HG03469 (cell line): ENCODE results near the gene APOB.

Source experiments
- ATAC-seq: cut with Tn5 transposase; IDR thresholded peaks from one replicate; pipeline ENCODE4 v1.9.1; 2021; ENCODE audit warnings: mild to moderate bottlenecking, moderate library complexity, moderate number of reproducible peaks; ENCODE audit not compliant: unreplicated experiment

APOB gene

DNA sequence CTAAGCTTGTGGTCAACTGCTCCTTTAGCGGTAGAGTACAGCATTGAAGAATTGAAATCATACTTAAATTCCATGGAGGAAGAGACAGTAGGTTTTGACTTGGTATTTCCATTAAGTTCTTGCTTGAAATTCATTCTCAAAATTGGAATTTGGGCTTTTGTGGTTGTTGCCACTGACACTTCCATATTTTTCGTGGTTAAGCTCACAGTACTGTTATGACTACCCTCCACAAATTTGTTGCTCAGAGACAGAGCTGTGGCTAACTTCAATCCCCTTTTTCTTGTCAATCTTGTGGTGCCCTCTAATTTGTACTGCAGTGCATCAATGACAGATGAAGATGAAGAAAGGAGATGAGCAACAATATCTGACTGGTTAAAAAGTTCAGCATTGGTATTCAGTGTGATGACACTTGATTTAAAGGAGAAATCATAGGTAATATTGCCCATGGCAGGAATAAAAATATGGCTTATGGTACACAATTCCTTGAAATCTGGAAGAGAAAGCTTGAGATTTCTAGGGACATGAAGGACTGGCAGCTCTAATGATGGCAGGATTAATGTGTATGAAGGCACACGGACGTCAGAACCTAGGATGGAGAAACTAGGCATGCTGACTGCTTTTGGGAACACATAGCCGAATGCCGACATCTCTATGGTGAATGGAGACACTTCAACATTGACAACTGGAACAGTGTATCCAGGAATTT, 37.3 kb downstream of the APOB start:
- ATAC-seq = no peak

DNA sequence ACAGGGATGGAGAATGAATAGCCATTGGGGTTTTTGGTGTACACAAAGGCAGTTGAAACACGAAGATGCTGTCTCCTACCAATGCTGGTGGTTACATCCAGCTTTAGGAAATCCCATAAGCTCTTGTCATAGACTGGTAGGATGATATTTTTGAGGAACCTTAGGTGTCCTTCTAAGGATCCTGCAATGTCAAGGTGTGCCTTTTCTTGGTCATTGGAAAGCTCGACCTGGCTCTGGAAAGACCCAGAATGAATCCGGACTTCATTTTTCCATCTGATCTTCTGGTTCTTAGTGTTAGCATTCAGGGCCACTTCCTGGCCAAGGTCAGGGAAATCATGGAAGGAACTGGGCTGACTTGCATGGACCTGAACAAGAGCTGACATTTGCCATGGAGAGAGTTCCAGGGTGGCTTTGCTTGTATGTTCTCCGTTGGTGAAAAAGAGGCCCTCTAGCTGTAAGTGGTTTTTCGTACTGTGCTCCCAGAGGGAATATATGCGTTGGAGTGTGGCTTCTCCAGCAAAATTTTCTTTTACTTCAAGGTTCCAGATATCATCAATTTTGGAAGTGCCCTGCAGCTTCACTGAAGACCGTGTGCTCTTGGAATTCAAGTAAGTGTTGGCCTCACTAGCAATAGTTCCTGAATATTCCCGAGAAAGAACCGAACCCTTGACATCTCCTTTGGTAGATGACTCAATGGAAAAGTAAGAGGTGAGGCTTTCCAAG, 38.0 kb downstream of the APOB start:
- ATAC-seq = no peak

- no peak for ATAC-seq
Measured at GRCh38 chr2:21005111-21005699, 38.7 kb downstream of the APOB start.

GRCh38 chr2:21004181-21004572, 39.7 kb downstream of the APOB start:
- ATAC-seq = no peak

DNA sequence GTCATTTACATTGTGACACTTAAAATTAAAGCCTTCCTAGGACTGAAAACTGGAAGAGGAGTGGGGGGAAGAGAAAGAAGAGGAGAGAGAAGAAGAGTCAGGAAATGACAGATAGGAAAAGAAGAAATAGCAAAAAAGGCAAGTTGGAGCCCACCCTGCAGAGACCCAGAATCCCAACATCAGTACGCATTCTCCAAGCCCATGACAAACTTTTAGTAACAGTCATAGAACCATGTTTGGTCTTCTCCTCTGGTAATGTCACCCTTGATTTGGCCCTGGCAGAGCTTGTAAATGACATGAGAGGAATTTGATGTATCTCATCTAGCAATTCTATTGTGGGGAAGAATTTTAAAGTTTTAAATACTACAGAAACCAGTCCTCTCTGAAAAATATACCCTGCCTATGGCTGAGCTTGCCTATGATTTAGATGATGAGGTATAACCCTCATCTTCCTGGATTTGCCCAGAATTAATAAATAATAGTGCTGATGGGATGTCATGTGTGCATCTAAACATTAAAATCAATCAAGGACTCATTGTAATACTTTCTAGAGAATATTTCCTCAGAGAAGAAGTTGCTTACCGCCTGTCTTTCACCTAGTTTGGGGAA, 40.2 kb downstream of the APOB start:
- no peak for ATAC-seq

DNA sequence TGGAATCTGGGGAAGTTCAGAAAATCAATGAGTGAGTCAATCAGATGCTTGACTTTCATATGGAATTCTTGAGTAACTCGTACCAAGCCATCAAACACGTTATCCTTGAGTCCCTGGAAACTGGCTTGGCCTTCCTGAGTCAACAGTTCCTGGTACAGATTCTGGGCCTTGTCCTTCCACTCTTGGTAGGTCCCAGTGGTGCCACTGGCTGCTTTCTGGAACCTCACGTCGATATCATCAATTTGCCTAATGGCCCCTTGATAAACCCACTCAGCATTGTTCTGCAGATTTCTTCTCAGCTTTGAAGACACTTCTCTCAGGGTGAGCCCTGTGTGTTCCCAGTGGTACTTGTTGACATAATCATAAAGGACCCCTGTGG, 41.1 kb downstream of the APOB start:
- no peak for ATAC-seq

- no peak for ATAC-seq
Measured at GRCh38 chr2:21001988-21002813, 41.7 kb downstream of the APOB start.

GRCh38 chr2:21001225-21001946, 42.5 kb downstream of the APOB start:
- ATAC-seq = no peak

- ATAC-seq = no peak
Measured at GRCh38 chr2:20999906-21000645, 43.8 kb downstream of the APOB start.

- ATAC-seq = no peak
Measured at GRCh38 chr2:20998972-20999905, 44.6 kb downstream of the APOB start.

DNA sequence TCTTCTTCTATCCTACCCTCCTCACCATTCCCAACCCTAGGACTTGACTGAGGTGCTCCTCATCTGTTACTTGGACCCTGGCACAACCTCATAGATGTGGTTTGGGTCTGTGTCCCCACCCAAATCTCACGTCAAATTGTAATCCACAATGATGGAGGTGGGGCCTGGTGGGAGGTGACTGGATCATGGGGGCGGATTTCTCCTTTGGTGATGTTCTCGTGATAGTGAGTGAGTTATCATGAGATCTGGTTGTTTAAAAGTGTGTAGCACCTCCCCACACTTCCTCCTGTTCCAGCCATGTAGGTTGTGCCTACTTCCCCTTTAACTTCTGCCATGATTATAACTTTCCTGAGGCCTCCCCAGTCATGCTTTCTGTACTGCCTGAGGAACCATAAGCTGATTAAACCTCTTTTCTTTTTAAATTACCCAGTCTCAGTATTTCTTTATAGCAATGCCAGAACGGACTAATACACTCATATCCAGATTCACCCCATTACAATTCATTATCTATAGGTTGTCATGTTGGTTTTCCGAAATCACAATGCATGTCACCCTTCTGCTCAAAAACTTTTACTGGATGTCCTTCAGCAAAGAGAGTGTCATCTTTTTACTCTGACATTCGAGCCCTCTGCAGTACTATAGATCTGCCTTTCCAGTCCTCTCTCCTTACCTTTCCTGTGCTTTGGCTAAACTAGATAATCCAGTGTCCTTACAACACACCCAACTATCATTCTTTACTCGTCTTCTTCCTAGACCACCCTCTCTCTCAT, 45.7 kb downstream of the APOB start:
- no peak for ATAC-seq

- ATAC-seq = no peak
Measured at GRCh38 chr2:20994130-20994529, 49.7 kb downstream of the APOB start.

DNA sequence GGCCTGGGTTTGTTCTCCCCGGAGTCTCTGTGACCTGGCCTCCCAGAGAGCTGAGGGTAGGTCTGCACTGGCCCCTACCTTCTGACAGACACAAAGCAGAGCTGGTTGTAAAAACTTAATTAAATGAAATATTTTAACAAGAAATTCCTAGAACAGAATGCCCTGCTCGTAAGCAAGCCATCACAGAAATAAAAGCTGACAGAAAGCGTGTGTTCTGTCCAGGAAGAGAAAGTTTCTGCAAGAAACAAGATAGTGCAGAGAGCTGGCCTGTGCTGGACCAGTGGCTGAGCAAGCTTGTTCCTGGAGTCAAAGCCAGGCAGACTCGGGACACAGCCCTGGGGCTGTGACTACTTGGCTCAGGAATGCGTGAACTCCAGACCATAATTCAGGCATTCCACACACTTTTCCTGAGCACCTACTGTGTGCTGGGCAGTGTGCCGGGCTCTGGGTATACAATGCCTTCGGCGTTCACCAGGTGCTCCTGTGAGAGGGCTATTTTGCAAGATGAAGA, 51.6 kb downstream of the APOB start:
- no peak for ATAC-seq

- no peak for ATAC-seq
Measured at GRCh38 chr2:20990442-20991430, 53.1 kb downstream of the APOB start.

DNA sequence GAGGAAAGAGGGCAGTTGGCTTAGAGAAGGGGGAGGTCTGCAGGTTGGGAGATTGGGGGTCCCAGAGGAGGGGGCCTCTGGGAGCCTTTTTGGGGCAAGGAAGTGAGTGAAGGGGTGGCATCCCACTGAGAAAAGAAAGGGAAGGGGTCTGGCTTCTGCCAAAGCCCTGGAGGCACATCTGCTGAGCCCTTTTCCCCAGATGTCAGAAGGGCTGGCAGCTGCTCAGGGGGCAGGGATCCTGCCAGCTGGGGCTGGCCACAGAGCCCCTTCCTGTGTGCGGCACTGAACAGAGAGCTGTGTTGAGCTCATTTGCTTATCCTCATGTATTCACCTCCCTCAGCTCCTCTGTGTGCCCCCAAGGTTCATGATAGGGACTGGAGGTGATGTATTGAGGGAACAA, 54.5 kb downstream of the APOB start:
- no peak for ATAC-seq

GRCh38 chr2:20988905-20989304, 55.0 kb downstream of the APOB start:
- ATAC-seq = no peak
